D721Med (cell line): ENCODE measurements around the gene HTR1B.

Experiments
- DNase-seq: peaks from one replicate; pipeline ENCODE4 v3.0.0; 2011; ENCODE audit warnings: low spot score; ENCODE audit not compliant: insufficient read length
- FAIRE-seq: peaks from 2 replicates; lab custom pipeline; 2011; peaks lifted over from hg19 to GRCh38; lab: Jason Lieb, UNC
- TF ChIP-seq, protein P1 (sequence below): IDR thresholded peaks from 2 replicates; pipeline ENCODE4 v1.5.1; 2012; ENCODE audit warnings: mild to moderate bottlenecking, control low read depth; ENCODE audit not compliant: insufficient read depth; ENCODE audit errors: missing control alignments

The HTR1B gene

DNA sequence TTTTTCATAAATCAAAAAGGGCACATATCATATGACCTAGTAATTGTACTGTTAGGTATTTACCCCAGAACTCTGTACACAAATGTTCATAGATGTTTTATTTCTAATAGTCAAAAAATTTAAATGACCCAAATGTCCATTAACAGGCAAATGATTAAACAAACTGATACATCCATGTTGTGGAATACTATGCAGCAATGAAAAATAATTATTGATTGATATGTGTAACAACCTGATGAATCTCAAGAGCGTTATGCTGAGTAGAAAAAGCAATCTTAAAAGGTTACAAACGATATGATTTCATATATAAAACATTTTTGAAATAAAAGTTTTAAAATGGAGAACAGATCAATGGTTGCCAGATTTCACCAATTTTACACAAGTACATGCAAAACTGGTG lies 18.1 kb downstream of the HTR1B start:
- no peak for FAIRE-seq
- TF ChIP-seq, protein P1, sequence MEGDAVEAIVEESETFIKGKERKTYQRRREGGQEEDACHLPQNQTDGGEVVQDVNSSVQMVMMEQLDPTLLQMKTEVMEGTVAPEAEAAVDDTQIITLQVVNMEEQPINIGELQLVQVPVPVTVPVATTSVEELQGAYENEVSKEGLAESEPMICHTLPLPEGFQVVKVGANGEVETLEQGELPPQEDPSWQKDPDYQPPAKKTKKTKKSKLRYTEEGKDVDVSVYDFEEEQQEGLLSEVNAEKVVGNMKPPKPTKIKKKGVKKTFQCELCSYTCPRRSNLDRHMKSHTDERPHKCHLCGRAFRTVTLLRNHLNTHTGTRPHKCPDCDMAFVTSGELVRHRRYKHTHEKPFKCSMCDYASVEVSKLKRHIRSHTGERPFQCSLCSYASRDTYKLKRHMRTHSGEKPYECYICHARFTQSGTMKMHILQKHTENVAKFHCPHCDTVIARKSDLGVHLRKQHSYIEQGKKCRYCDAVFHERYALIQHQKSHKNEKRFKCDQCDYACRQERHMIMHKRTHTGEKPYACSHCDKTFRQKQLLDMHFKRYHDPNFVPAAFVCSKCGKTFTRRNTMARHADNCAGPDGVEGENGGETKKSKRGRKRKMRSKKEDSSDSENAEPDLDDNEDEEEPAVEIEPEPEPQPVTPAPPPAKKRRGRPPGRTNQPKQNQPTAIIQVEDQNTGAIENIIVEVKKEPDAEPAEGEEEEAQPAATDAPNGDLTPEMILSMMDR = no peak
- no peak for DNase-seq

GRCh38 chr6:77440206-77440976 lies 22.9 kb downstream of the HTR1B start:
- DNase-seq (no peak), FAIRE-seq (no peak)
- TF ChIP-seq, protein P1 = no peak

- FAIRE-seq (no peak), DNase-seq (no peak)
- TF ChIP-seq, protein P1 = no peak
These were observed 29.4 kb downstream of the HTR1B start for GRCh38 chr6:77433888-77434287.

DNA sequence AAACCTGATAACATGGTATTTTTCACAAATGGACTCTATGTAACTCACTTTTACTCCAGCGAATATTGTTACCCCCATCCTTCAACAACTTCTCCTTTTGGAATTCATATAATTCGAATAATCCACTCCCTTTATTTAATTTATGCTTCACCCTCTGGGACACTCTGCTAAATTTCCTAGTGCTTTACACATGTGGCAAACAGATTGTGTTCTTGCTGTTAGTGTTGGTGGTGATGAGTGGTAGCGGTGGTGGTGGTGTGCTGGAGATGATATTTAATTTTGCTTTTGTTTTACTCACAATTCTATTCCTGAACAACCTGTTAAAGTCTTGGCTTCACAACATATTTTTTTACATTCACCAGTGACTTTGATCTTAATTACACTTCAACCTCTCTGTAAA lies 32.8 kb downstream of the HTR1B start:
- TF ChIP-seq, protein P1 = no peak
- no peak for DNase-seq
- no peak for FAIRE-seq

- FAIRE-seq (no peak), DNase-seq (no peak)
- TF ChIP-seq, protein P1 = no peak
These were observed 37.6 kb downstream of the HTR1B start for GRCh38 chr6:77425671-77426070.

DNA sequence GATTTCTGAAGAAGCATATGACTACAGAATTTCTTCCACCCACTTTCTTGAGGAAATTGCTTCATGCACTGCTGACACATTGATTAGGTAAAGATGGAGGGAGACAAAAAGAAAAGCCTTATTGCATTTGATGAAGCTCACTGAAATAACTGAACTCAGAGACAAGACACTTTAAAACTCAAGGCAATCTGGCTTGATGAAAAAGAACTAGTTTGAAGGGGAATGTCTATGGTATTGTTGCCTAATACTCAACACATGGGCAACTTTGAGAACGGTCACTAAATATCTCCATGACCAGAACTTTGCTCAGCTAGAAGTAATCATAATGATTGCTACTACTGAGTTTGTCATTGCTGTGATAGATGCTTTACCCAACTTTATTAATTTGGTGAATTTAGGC lies 38.1 kb downstream of the HTR1B start:
- FAIRE-seq (no peak), DNase-seq (no peak)
- TF ChIP-seq, protein P1 = no peak

DNA sequence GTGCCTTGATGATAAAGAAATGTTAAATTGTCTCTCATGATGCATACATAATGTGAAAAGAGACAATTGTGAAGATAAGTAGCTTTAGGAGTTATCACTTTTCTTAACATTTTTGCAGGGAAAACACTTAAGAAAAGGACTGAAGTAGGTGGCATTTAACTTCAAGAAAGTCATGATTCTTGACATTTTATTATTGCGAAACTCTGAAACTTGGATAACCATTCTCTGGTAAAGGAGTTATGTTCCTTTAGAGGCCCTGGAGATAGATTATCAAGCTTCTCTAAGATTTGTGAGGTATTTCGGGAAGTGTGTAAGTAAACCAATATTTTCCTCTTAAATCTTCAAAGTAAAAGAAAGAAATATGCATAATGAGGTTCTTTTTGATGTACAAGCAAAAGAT lies 38.5 kb downstream of the HTR1B start:
- DNase-seq (no peak), FAIRE-seq (no peak)

More for the DNA sequence above, 38.5 kb downstream of the HTR1B start:
- TF ChIP-seq, protein P1 = no peak
